Activated T-helper 9 cell treated with anti-CD3 and anti-CD28 coated beads, Interleukin-2, amount 50 U/mL, for 16 hours (primary cell): ENCODE data around the gene DCC.

ENCODE experiments used
- DNase-seq: peaks from one replicate; pipeline ENCODE4 v3.0.0-alpha.2; 2020; ENCODE audit warnings: low read depth

The DCC gene

GRCh38 chr18:52605345-52605744 is 265.3 kb downstream of the DCC start:
- DNase-seq: no peak

GRCh38 chr18:52607985-52608384 is 268.0 kb downstream of the DCC start:
- no peak for DNase-seq

- no peak for DNase-seq
Measured at GRCh38 chr18:52610451-52611115, 270.6 kb downstream of the DCC start.

GRCh38 chr18:52612406-52612805 is 272.4 kb downstream of the DCC start:
- no peak for DNase-seq

- DNase-seq: no peak
Measured at GRCh38 chr18:52615321-52615720, 275.3 kb downstream of the DCC start.

- DNase-seq: no peak
Measured at GRCh38 chr18:52615943-52616342, 275.9 kb downstream of the DCC start.

GRCh38 chr18:52617931-52618330 is 277.9 kb downstream of the DCC start:
- no peak for DNase-seq

- no peak for DNase-seq
Measured at GRCh38 chr18:52620926-52621439, 281.0 kb downstream of the DCC start.

GRCh38 chr18:52624702-52625101 is 284.7 kb downstream of the DCC start:
- no peak for DNase-seq

GRCh38 chr18:52636536-52636935 is 296.5 kb downstream of the DCC start:
- no peak for DNase-seq

- no peak for DNase-seq
Measured at GRCh38 chr18:52648201-52648600, 308.2 kb downstream of the DCC start.

- DNase-seq: no peak
Measured at GRCh38 chr18:52652391-52652790, 312.4 kb downstream of the DCC start.

- DNase-seq: no peak
Measured at GRCh38 chr18:52657043-52657805, 317.2 kb downstream of the DCC start.

- no peak for DNase-seq
Measured at GRCh38 chr18:52667463-52668065, 327.6 kb downstream of the DCC start.

- DNase-seq: no peak
Measured at GRCh38 chr18:52670896-52671295, 330.9 kb downstream of the DCC start.

- no peak for DNase-seq
Measured at GRCh38 chr18:52678034-52678433, 338.0 kb downstream of the DCC start.

- no peak for DNase-seq
Measured at GRCh38 chr18:52678551-52678950, 338.6 kb downstream of the DCC start.

GRCh38 chr18:52679354-52679753 is 339.4 kb downstream of the DCC start:
- no peak for DNase-seq

GRCh38 chr18:52682260-52682659 is 342.3 kb downstream of the DCC start:
- no peak for DNase-seq

- no peak for DNase-seq
Measured at GRCh38 chr18:52685316-52685715, 345.3 kb downstream of the DCC start.

- no peak for DNase-seq
Measured at GRCh38 chr18:52691841-52692240, 351.8 kb downstream of the DCC start.

- DNase-seq: no peak
Measured at GRCh38 chr18:52694804-52695203, 354.8 kb downstream of the DCC start.

GRCh38 chr18:52700116-52700515 is 360.1 kb downstream of the DCC start:
- no peak for DNase-seq
